Prostate gland (tissue), 2 donors: Measurements from ENCODE around the gene FGGY. TPM values are rescaled to one million over a fixed set of nuclear protein-coding genes. Genes with fewer than 3 reads are reported as not detected.
A peak's percentile ranks its signal among the peaks of the same experiment; 100 is the strongest.

ENCODE experiments used
- DNase-seq: peaks from one replicate; pipeline ENCODE4 v3.0.0-alpha.2; 2019; ENCODE audit warnings: low spot score
- H3K27ac ChIP-seq, 2 donors: fragments of 200-600 bp; sonication (generic); 2 replicates each; pipeline ENCODE4 v1.5.1; 2017 to 2019
- H3K27me3 ChIP-seq: fragments of 200-600 bp; sonication (generic); replicated peaks from 2 replicates; pipeline ENCODE4 v1.5.1; 2019; ENCODE audit not compliant: insufficient read depth
- H3K36me3 ChIP-seq, 2 donors: fragments of 200-600 bp; sonication (generic); 1 replicate in 1 of 2; 2 replicates in 1 of 2; pipeline versions ENCODE4 v1.5.1 to v1.8.1; 2017 to 2019
- H3K4me1 ChIP-seq: fragments of 200-600 bp; sonication (generic); replicated peaks from 2 replicates; pipeline ENCODE4 v1.5.1; 2019
- H3K4me3 ChIP-seq, 2 donors: fragments of 200-600 bp; sonication (generic); 2 replicates each; pipeline ENCODE4 v1.5.1; 2017 to 2019
- H3K9me3 ChIP-seq: fragments of 200-600 bp; sonication (generic); 2 replicates; pipeline ENCODE4 v1.5.1; 2017
- POLR2A ChIP-seq: fragments of 450-650 bp; IDR thresholded peaks from one replicate; pipeline ENCODE4 v1.6.1; 2016; ENCODE audit warnings: antibody characterized with exemption, mild to moderate bottlenecking
- POLR2AphosphoS5 ChIP-seq: sonication (generic); formaldehyde crosslinking; IDR thresholded peaks from one replicate; pipeline ENCODE4 v1.6.1; 2017; ENCODE audit warnings: antibody characterized with exemption
- WGBS: methylation state at CpG from one replicate; pipeline ENCODE4 v1.1.5; 2018; 5-methylcytosine and 5-hydroxymethylcytosine counted together
- intact Hi-C: fragments of 100-400 bp; cut with DNase I; formaldehyde crosslinking; loops from one replicate; pipeline ENCODE4 v1.14.2; 2022
- total RNA-seq, 2 donors: library from RNA; depleted of rRNA; stranded (reverse); fragments of >200 nt; gene quantifications; one replicate each; pipeline ENCODE4 v1.1.0, GENCODE V29; 2016
- TF ChIP-seq, protein P1 (sequence below), 4 experiments: fragments of 200-600 bp in 2 of 4; fragments of 450-650 bp in 2 of 4; sonication (generic) in 2 of 4; IDR thresholded peaks; 1 replicate in 3 of 4; 2 replicates in 1 of 4; pipeline ENCODE4 v1.5.1; 2016 to 2019; ENCODE audit warnings: antibody characterized with exemption in 4 of 4, mild to moderate bottlenecking in 2 of 4, moderate library complexity in 2 of 4

Gene FGGY
- total RNA-seq, 2 donors from 2014 or later = 28.6 to 32.2 TPM

DNA sequence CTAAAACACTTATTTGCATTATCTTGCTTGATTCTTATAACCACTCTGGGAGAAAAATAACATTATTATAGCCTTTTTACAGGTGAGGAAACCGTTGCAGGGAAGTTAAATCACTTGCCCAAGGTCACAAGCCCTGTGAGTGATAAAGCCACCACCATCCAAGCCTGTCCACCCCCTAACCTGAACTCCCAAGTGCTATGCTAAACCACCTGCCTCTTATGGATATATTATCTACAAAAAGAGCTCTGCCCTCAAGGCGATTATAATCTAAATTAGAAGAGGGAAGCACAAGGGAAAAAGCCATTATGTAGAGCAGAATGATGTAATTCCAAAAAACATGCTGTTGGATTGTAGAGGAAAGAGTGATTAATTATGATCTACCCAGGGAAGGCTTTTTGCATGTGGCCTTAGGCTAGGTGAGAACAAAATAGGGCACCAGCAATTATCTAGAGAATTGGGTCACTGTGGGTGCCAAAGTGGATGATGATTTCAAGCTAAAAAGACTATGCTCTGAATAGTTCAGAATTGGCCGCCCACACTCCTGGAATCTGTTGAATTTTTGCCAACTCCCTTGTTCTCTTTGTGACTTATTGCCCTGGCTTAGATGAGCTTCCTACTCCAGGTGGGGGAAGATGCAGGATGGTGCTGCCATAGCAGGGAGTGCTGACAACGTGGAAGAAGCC lies 205.3 kb downstream of the FGGY start:
- TF ChIP-seq, protein P1, sequence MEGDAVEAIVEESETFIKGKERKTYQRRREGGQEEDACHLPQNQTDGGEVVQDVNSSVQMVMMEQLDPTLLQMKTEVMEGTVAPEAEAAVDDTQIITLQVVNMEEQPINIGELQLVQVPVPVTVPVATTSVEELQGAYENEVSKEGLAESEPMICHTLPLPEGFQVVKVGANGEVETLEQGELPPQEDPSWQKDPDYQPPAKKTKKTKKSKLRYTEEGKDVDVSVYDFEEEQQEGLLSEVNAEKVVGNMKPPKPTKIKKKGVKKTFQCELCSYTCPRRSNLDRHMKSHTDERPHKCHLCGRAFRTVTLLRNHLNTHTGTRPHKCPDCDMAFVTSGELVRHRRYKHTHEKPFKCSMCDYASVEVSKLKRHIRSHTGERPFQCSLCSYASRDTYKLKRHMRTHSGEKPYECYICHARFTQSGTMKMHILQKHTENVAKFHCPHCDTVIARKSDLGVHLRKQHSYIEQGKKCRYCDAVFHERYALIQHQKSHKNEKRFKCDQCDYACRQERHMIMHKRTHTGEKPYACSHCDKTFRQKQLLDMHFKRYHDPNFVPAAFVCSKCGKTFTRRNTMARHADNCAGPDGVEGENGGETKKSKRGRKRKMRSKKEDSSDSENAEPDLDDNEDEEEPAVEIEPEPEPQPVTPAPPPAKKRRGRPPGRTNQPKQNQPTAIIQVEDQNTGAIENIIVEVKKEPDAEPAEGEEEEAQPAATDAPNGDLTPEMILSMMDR (IDR thresholded peaks at IDR 0.05) = no peak
- TF ChIP-seq POLR2AphosphoS5 (no peak), POLR2A (no peak)
- intact Hi-C loops = no loop called here
- Histone ChIP-seq H3K27ac (no peak overlapping the region), H3K9me3 (no peaks in the 10 kb centered on the region), H3K4me1 (no peaks in the 10 kb centered on the region), H3K27me3 (no peaks in the 10 kb centered on the region), H3K4me3 (no peak overlapping the region), H3K36me3 (no peaks in the 10 kb centered on the region)
- WGBS = 82% methylated on average over 4 of the region's 4 CpGs
- no peak for DNase-seq

DNA sequence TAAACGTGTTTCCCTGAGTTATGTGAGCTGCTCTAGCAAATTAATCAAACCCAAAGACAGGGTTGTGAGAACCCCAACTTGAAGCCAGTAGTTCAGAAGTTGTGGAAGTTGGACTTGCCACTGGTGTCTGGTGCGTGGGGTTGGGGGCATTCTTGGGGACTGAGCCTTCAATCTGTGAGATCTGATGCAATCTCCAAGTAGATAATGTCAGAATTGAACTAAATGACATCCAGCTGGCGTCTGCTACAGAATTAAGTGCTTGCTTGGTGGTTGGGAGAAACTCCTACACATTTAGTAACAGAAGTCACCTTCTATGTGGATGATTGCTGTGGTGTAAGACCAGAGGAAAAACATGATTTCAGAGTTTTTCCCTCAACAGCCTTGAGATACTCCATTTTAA lies 207.4 kb downstream of the FGGY start:
- no peaks in the 10 kb centered on the region for H3K36me3 ChIP-seq
- H3K27me3 ChIP-seq = no peaks in the 10 kb centered on the region
- H3K9me3 ChIP-seq = no peaks in the 10 kb centered on the region
- H3K27ac ChIP-seq = no peak overlapping the region
- DNase-seq = no peak
- intact Hi-C loops = no loop called here
- H3K4me3 ChIP-seq = no peak overlapping the region
- H3K4me1 ChIP-seq = no peaks in the 10 kb centered on the region
- 87% methylated on average over 3 of the region's 3 CpGs for WGBS
- TF ChIP-seq, protein P1 (IDR thresholded peaks at IDR 0.05) = no peak
- TF ChIP-seq POLR2AphosphoS5 (no peak), POLR2A (no peak)

DNA sequence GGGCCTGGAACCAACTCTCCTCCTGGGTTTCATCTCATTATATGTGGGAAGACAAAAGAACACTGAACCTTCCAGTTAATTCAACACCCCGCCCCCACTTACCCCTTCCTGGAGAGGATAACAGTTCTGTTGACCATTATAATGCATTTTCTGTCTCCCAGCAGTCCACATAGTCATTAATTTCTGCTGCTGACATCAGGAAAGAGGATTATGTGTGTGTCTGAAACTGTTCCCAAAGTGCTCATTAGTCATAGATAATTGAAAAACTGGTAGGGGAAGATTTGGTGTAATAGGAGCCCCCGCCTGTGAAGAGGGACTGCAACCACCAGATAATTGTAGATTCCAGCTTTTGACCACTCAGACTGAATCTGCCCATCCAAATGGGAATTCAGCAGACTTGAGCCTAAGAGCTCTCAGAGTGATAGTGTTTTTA lies 208.7 kb downstream of the FGGY start:
- Histone ChIP-seq H3K27ac (no peak overlapping the region), H3K27me3 (no peaks in the 10 kb centered on the region), H3K9me3 (no peaks in the 10 kb centered on the region), H3K4me3 (no peak overlapping the region), H3K36me3 (no peaks in the 10 kb centered on the region), H3K4me1 (no peaks in the 10 kb centered on the region)
- TF ChIP-seq POLR2AphosphoS5 (no peak), POLR2A (no peak)
- TF ChIP-seq, protein P1 (IDR thresholded peaks at IDR 0.05) = no peak
- WGBS = 82% methylated on average over 2 of the region's 2 CpGs
- intact Hi-C loops = no loop called here
- no peak for DNase-seq

DNA sequence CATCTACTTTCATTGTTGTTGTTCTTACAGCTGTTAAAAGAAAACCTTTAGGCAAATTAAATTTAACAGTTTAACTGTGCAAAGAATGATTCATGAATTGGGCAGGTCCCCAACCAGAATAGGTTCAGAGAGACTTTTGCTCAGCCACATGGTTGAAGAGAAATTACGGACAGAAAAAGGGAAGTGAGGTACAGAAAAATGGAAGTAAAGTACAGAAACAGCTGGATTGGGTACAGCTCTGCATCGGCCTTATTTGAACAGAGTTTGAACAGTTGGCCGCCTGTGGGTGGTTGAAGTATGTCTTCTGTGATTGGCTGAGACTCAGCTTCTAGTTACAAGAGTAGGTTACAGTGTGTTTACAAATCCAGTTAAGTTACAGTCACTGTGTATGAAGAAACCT lies 210.1 kb downstream of the FGGY start:
- Histone ChIP-seq H3K27me3 (no peaks in the 10 kb centered on the region), H3K36me3 (no peaks in the 10 kb centered on the region), H3K27ac (no peak overlapping the region), H3K9me3 (no peaks in the 10 kb centered on the region), H3K4me3 (no peak overlapping the region), H3K4me1 (no peaks in the 10 kb centered on the region)
- WGBS = 36% methylated on average over 3 of the region's 3 CpGs
- intact Hi-C loops = no loop called here
- TF ChIP-seq POLR2A = no peak
- TF ChIP-seq POLR2AphosphoS5 = peak; percentile 5
- TF ChIP-seq, protein P1 (IDR thresholded peaks at IDR 0.05) = no peak
- no peak for DNase-seq

DNA sequence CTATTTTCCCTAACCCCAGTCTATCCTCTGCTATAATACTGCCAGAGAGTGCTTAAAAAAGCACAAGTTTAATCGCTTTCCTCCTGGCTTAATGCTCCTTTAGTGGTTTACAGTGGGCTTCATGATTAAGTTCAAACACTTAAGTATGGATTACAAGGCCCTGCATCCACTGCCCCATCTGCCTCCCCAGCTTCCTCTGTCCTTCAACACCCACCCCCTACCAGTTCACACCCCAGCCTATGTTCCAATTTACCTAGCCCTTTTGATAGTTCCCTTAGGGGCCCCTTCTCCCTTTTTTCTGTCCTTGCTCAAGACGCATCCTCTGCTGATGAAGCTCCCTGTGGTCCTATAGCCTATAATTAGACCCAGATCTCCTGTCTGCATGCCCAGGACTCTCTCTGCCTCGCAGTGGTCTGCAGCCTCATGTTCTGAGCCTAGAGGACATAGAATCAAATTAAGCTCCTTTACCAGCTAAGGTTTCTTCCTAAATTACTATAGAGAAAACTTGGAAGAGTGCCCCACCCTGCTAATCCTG lies 212.5 kb downstream of the FGGY start:
- Histone ChIP-seq H3K27ac (no peak overlapping the region), H3K9me3 (no peaks in the 10 kb centered on the region), H3K27me3 (no peaks in the 10 kb centered on the region), H3K4me1 (no peaks in the 10 kb centered on the region), H3K4me3 (no peak overlapping the region), H3K36me3 (no peaks in the 10 kb centered on the region)
- WGBS = 93% methylated on average over 3 of the region's 3 CpGs
- DNase-seq = no peak
- TF ChIP-seq POLR2AphosphoS5 (no peak), POLR2A (no peak)
- TF ChIP-seq, protein P1 (IDR thresholded peaks at IDR 0.05) = no peak
- intact Hi-C loops = no loop called here
